Mammary epithelial cell (primary cell): ENCODE measurements around the gene RNASE1.

Source experiments
- EZH2 ChIP-seq: IDR thresholded peaks from 2 replicates; pipeline ENCODE4 v1.6.1; 2012; ENCODE audit warnings: low read length, inconsistent platforms, borderline replicate concordance
- TF ChIP-seq, protein P1 (sequence below), 2 donors: IDR thresholded peaks in 1 of 2; conservative IDR thresholded peaks in 1 of 2; 2 replicates each; pipeline ENCODE4 v1.5.1; 2011 to 2012; ENCODE audit warnings: inconsistent platforms in 2 of 2, low read length in 2 of 2, mild to moderate bottlenecking in 2 of 2, control low read depth in 1 of 2, low read depth in 1 of 2; ENCODE audit not compliant: insufficient read depth in 1 of 2; ENCODE audit errors: extremely low read depth in 1 of 2

DNA sequence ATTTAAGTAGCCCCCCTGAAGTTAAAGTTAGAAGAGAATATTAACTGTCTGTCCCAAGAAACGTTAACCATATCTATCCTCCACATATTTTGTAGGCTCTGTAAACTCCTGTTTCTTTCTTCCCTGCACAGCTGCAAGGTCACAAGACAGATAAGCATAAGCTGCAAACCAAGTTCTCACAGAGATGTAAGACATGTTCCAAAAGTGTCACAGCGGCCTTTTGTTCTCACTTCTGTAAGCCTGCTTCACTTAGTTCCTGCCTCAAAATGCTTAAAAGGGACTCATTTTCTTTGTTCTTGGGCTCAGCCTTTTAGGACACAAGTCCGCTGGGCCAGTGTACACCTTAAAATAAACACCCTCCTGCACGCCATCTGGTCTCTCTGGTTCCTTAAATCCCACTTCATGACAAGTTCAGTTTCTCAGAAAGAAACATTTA is 3.2 kb downstream of the RNASE1 start:
- TF ChIP-seq, protein P1, sequence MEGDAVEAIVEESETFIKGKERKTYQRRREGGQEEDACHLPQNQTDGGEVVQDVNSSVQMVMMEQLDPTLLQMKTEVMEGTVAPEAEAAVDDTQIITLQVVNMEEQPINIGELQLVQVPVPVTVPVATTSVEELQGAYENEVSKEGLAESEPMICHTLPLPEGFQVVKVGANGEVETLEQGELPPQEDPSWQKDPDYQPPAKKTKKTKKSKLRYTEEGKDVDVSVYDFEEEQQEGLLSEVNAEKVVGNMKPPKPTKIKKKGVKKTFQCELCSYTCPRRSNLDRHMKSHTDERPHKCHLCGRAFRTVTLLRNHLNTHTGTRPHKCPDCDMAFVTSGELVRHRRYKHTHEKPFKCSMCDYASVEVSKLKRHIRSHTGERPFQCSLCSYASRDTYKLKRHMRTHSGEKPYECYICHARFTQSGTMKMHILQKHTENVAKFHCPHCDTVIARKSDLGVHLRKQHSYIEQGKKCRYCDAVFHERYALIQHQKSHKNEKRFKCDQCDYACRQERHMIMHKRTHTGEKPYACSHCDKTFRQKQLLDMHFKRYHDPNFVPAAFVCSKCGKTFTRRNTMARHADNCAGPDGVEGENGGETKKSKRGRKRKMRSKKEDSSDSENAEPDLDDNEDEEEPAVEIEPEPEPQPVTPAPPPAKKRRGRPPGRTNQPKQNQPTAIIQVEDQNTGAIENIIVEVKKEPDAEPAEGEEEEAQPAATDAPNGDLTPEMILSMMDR (conservative IDR thresholded peaks at IDR 0.05 in 1 of 2, IDR thresholded peaks at IDR 0.05 in 1 of 2; ENCODE audit: extremely low read depth in 1 of 2, insufficient read depth in 1 of 2, low read depth in 1 of 2, low read length in 2 of 2) = no peak
- no peak for TF ChIP-seq EZH2
